Activated T-helper 2 cell treated with anti-CD3 and anti-CD28 coated beads, Interferon-gamma antibody, Interleukin-2, Interleukin-4, amounts not matched to agents 10 μg/mL and 5 μg/mL and 100 μg/mL, durations not matched to agents 14 hours and 24 hours and 36 hours (primary cell): ENCODE results near the gene SKP1. TPM values are rescaled to one million over a fixed set of nuclear protein-coding genes. Genes with fewer than 3 reads are reported as not detected.

Source experiments
- DNase-seq: peaks from one replicate; pipeline ENCODE4 v3.0.0; 2021; ENCODE audit warnings: low spot score
- H3K27ac Mint-ChIP-seq: one replicate; pipeline ENCODE4 v1.8.0; 2021; ENCODE audit warnings: mixed read lengths
- H3K27me3 Mint-ChIP-seq: one replicate; pipeline ENCODE4 v1.8.0; 2021; ENCODE audit warnings: low read depth, mixed read lengths
- H3K36me3 Mint-ChIP-seq: one replicate; pipeline ENCODE4 v1.8.0; 2021; ENCODE audit warnings: low read depth, mixed read lengths
- H3K4me1 Mint-ChIP-seq: one replicate; pipeline ENCODE4 v1.8.0; 2021; ENCODE audit warnings: low read depth, mixed read lengths
- H3K4me3 Mint-ChIP-seq: one replicate; pipeline ENCODE4 v1.8.0; 2021; ENCODE audit warnings: low read depth, mild to moderate bottlenecking, moderate library complexity, mixed read lengths
- H3K9me3 Mint-ChIP-seq: one replicate; pipeline ENCODE4 v1.8.0; 2021; ENCODE audit warnings: mixed read lengths
- intact Hi-C: fragments of 100-400 bp; cut with micrococcal nuclease; formaldehyde crosslinking; loops from one replicate; pipeline ENCODE4 v1.15.1; 2023
- total RNA-seq: library from RNA; stranded (reverse); gene quantifications from 2 replicates; pipeline ENCODE4 v1.2.3, GENCODE V29; 2022

SKP1 gene
- total RNA-seq, 1 donor from 2014 or later = 254 TPM

DNA sequence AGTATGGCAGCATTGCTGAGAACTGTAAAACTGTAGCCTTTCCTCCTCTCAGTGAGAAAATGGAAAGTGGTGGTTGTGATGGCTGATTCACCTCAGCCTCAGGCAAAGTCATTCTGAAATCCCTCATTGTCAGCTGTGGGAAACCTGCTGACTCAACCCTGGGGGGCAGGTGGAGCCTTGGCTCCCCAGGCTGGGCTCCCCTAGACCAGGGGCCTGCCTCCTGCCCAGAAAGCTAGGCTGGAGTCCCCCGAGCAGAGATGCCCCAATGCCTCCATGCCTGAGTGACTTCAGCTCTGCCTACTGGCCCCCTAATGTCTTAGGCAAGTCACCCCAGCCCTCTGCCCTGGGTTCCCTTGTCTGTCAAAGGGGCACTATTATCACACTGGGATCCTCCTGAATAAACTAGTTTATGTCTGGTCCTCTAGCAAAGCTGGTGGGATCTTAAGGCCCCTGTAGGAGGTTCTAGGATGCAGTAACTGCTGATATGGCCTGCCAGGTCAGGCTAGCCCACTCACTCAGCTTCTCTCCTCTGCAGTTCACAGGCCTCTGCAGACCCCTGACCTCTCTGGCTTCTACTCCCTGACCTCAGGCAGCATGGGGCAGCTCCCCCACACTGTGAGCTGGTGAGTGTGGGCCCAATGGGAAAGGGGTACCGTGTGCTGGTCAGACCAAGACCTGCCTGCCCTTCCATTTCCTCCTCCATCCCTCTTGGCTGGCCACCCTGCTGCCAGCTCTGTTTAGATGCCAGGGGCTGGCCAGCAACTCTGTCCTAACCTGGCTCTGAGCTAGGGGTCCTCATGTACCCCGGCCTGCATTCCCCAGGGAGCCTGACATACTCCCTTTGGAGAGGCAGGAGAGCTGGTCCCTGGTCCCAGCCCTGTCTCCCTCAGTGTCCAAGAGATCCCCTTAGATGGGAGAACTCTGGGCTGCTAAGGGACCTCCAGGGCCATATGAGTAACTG lies 38.1 kb downstream of the SKP1 start:
- Mint-ChIP-seq H3K27me3 (peaks cover 10% of the 10 kb centered on the region), H3K9me3 (no peaks in the 10 kb centered on the region), H3K36me3 (peaks cover 62% of the 10 kb centered on the region), H3K4me3 (no peak overlapping the region), H3K27ac (peak overlapping the region; percentile 38), H3K4me1 (peaks cover 53% of the 10 kb centered on the region)
- intact Hi-C loops = loop anchor here (1.0 to 2.0 kb wide), 2 partner anchors 26 to 38 kb away; no protein-coding TSS in a partner anchor
- peak; percentile 45 for DNase-seq

DNA sequence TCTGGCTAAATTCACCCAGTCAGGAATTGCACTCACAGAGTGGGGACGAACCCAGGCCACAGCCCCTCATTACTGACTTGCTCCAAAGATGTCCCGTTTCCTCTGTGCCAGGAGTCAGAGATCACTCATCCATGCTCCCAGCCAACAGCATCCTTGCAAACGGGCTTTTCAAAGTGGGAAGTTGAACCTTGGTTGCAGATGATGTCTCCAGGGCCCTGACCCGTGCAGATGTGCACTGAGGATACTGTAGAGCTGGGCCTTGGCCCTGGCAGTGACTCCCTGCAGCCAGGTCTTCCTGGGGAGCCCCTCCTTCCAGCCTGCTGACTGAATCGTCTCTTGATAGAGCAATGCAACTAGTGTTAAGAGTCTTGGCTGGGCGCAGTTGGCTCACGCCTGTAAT lies 40.0 kb downstream of the SKP1 start:
- Mint-ChIP-seq H3K4me1 (peaks cover 65% of the 10 kb centered on the region), H3K9me3 (no peaks in the 10 kb centered on the region), H3K4me3 (no peak overlapping the region), H3K36me3 (peaks cover 65% of the 10 kb centered on the region), H3K27me3 (peaks cover 10% of the 10 kb centered on the region), H3K27ac (no peak overlapping the region)
- intact Hi-C loops = no loop called here
- DNase-seq = no peak

DNA sequence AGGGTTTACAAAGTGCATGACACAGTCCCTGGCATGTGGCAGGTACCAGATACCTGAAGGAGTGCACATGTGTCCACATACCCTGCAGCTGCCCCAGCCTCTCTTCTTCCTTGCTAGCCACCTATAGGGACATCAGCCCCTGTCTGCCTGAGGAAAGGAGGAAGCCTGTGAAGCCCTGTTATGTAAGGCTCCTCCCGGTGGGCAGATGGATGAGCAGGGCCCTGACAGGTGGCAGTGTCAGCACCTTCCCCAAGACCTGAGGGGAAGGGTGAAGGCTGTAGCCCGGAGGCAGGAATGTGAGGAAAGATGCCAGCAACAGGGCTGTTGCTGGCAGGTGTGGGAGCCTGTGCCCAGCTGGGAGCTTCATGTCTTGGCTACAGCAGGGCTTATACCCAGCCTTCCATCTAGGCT lies 40.5 kb downstream of the SKP1 start:
- Mint-ChIP-seq H3K27me3 (peaks cover 10% of the 10 kb centered on the region), H3K36me3 (peaks cover 64% of the 10 kb centered on the region), H3K9me3 (no peaks in the 10 kb centered on the region), H3K4me3 (no peak overlapping the region), H3K4me1 (peaks cover 66% of the 10 kb centered on the region), H3K27ac (no peak overlapping the region)
- intact Hi-C loops = no loop called here
- DNase-seq = no peak

DNA sequence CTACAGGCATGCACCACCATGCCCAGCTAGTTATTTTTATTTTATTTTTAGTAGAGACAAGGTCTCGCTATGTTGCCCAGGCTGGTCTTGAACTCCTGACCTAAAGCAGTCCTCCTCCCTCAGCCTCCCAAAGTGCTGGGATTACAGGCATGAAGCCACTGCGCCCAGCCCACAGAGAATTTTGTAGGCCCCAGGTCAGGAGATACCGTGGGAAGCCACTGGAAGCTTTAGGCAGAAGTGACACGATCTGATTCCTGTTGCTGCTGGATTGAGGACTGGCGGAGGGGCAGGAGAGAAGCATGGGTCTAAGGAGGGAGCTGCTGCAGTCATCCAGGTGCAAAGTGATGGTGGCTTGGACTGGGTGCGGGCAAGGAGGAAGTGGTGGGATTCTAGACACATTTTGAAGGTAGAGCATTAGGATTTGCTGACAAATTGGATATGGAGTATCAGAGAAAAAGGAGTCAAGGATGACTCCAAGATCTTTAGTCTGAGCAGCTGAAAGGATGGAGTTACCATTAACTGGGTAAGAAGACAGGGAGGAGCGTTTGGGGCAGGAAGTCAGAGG lies 41.6 kb downstream of the SKP1 start:
- Mint-ChIP-seq H3K27ac (no peak overlapping the region), H3K36me3 (peaks cover 56% of the 10 kb centered on the region), H3K27me3 (peaks cover 10% of the 10 kb centered on the region), H3K4me1 (peaks cover 66% of the 10 kb centered on the region), H3K9me3 (no peaks in the 10 kb centered on the region), H3K4me3 (no peak overlapping the region)
- intact Hi-C loops = no loop called here
- no peak for DNase-seq

DNA sequence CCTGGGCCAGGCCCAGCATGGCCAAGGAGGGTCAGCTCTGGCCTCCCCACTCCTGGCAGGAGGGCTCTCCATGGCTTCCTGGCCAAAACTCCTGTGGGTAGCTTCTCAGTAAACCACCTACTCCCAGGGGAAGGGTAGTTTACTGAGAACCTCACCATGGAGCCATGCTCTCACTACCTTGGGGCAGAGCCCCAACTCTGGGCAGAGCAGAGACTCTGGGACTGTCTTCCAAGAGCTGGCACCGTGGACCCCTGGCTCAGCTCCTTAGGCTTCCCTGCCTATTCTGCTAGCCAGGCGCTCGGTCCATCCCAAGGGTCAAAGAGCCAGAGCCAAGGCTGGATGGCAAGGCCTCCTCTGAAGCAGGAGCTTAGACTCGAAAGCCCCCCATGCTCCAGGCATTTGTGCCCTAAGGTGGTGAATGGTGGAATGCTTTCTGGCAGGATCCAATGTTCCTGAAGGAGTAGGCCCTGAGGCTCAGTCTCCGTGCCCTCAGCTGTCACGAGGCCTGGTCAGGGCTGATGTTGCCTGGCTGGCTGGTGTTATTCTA lies 42.7 kb downstream of the SKP1 start:
- H3K27ac Mint-ChIP-seq = no peak overlapping the region
- H3K27me3 Mint-ChIP-seq = peaks cover 10% of the 10 kb centered on the region
- H3K9me3 Mint-ChIP-seq = no peaks in the 10 kb centered on the region
- peaks cover 68% of the 10 kb centered on the region for H3K4me1 Mint-ChIP-seq
- H3K36me3 Mint-ChIP-seq = peaks cover 56% of the 10 kb centered on the region
- intact Hi-C loops = loop anchor here (2.0 kb wide), 1 partner anchor 47 kb away; no protein-coding TSS in a partner anchor
- no peak overlapping the region for H3K4me3 Mint-ChIP-seq
- no peak for DNase-seq

DNA sequence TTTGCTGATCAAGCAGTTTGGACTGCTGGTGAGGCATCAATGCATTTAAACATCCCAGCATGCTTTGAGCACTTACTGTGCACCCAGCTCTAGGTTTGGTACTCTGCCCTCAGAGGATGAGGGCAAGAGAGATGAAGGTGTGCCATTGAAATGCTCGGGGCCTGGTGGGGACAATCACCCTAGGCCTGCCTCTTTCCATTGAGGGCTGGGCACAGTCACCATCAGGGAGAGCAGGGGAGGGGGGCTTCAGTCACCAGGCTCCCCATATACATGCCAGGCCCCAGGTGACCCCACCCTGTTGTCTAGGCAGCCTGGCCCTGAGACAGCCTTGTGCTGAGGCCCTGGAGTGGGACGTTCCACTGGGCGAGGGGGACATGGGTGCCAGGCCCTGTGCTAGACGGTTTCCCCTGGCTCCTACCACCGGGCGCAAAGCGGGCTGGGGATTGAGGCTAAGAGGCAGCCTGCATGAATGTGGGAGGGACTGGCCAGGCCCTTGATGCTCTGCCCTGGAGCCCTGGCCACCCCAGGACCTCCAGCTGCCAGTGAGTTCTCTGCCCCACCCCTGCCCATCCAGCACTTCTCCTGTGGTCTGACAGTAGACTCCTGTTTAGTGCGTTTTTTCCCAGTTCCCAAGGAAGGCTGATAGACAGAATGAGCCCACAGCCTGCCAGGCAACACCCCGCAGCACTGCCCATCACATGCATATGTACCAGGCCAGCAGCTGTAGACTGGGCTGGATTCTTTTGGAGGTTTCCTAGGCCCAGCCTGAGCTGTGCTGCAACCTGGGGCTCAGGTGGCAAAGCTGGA lies 43.4 kb downstream of the SKP1 start:
- no peaks in the 10 kb centered on the region for H3K9me3 Mint-ChIP-seq
- H3K27ac Mint-ChIP-seq = peak overlapping the region; percentile 55
- intact Hi-C loops = loop anchor here (2.0 kb wide), 1 partner anchor 47 kb away; no protein-coding TSS in a partner anchor
- H3K36me3 Mint-ChIP-seq = peaks cover 60% of the 10 kb centered on the region
- H3K4me3 Mint-ChIP-seq = no peak overlapping the region
- peaks cover 10% of the 10 kb centered on the region for H3K27me3 Mint-ChIP-seq
- DNase-seq = no peak
- peaks cover 64% of the 10 kb centered on the region for H3K4me1 Mint-ChIP-seq

DNA sequence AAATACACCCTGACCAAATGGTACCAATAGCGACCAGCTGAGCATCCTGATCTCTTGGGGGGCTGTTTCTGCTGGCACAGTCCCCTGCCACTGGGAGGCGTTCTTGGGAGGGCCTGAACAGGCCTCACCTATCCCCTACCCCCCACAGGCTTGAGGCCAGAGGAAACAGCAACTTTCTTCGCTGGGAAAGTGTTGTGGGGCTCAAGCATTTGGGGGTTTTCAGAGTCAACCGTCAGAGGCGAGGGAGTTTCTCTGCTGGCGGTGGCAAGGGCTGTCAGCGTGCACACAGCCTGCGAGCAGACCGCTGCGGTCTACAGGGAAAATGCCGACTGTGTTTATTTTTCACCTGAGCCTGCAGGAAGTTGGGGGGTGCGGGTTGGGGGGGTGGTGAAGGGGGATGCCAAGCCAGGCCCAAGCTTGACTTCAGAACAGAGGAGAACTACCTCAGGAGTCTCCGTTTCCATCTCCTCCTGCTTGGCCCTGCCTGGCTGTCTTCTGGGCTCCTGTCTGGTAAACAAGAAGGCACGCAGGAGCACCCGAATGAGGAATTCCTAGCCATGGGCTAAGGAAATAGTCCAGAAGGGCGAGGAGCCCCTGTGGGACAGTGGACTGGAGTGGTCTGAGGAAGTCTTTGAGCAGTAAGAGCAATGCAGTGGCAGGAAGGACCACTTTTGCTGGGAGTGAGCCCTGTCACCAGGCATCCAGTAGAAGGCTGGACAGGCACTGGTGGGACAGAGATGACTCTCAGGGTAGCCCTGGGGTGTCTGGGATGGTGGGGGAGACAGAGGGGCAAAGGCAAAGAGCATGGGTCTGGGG lies 44.2 kb downstream of the SKP1 start:
- Mint-ChIP-seq H3K36me3 (peaks cover 62% of the 10 kb centered on the region), H3K27ac (peak overlapping the region; percentile 55), H3K4me3 (peak overlapping the region; percentile 27), H3K27me3 (peaks cover 14% of the 10 kb centered on the region), H3K4me1 (peaks cover 62% of the 10 kb centered on the region), H3K9me3 (no peaks in the 10 kb centered on the region)
- intact Hi-C loops = loop anchor here (2.0 kb wide), 1 partner anchor 46 kb away; no protein-coding TSS in a partner anchor
- DNase-seq = peak; percentile 53

DNA sequence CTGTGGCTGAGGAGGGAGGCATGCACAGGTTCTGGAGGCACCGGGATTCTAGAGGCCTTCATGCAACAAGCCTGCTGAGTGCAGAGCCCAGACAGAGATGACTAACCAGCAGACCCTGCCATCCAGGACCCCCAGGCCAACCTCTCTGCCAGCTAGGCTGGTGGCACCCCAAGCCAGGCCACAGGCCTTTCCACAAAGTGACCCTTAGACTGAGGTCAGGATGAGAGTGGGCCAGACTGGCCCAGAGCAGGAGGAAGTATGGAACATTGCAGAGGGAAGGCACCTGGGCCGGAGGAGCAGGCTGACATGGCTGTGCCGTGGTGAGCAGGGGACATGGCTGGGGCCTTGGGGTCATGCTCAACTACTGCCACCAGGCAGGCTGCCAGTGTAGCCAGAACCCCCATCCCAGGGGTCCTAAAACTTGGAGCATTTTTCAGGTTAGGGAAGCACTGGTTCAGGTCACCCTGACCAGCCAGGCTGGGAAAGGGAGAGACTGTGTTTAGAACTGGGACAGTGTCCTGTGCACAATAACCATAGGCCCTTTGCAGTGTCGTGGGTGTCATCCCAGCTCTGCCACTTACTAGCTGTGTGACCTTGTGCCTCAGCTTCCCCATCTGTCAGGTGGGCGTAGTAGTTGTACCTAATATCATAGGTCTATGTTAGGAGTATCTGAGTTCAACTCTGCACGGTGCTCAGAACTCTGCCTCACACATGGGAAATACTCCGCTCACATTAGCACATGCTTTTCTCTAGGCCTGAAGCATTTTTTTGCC lies 45.0 kb downstream of the SKP1 start:
- peaks cover 63% of the 10 kb centered on the region for H3K36me3 Mint-ChIP-seq
- no peak for DNase-seq
- intact Hi-C loops = loop anchor here (2.0 kb wide), 1 partner anchor 45 kb away; no protein-coding TSS in a partner anchor

DNA sequence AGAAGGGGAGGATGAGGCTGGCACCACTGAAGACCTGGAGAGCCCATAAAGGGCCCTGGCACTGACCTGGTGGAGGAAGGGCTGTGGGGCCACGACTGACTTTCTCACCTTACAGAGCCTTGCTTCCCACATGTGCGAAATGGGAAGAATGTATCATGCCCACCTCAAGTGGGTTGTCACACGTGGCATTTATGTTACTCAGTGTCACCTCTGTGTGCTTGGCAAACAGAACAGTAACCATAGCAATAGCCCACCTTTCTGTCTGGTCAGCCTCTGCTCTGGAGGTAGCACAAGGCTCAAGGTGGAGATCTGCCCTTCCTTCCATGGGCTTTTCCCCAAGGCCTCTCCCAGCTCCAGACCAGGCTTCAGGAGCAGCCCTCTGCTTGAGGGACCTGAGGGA lies 45.6 kb downstream of the SKP1 start:
- Mint-ChIP-seq H3K9me3 (no peaks in the 10 kb centered on the region), H3K4me3 (no peak overlapping the region), H3K36me3 (peaks cover 58% of the 10 kb centered on the region), H3K27me3 (peaks cover 16% of the 10 kb centered on the region), H3K4me1 (peaks cover 55% of the 10 kb centered on the region), H3K27ac (peak overlapping the region; percentile 79)
- intact Hi-C loops = no loop called here
- DNase-seq = no peak

More for the DNA sequence above, 45.0 kb downstream of the SKP1 start:
- Mint-ChIP-seq H3K9me3 (no peaks in the 10 kb centered on the region), H3K27ac (peak overlapping the region; percentile 79), H3K27me3 (peaks cover 16% of the 10 kb centered on the region), H3K4me1 (peaks cover 58% of the 10 kb centered on the region), H3K4me3 (peak overlapping the region; percentile 27)

DNA sequence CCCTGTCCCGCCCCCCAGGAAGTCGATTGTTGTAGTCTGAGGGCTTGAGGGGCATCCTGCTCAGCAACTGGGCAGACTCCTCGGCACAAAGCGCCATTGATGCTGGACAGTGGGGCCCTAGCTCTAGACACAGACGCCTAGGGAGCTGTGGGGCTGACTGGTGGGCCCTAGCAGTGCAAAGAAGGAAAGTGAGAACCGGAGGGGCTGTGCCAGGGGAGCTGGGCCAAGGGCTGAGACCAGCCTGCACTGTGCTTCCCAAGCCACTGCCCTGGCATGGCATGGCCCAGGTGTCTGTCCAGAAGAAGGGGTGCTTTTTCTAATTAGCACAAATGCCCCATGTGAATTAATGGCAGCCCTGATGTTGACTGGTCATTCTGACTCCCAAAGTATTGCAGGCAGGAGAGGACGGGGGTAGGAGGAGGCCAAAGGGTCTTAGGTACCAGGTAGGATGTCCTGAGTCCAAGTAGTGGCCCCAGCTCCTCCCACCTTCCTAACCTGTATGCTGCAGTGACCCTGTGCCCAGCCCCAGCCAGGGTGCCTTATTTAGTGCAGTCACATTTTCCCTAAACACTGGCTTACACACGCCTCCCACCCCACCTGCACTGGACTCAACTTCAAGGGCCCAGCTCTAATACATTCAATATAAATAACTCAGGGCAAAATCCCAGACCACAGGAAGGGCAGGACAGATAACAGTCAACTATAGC lies 46.4 kb downstream of the SKP1 start:
- Mint-ChIP-seq H3K27me3 (peaks cover 10% of the 10 kb centered on the region), H3K4me1 (peaks cover 49% of the 10 kb centered on the region), H3K27ac (peak overlapping the region; percentile 31), H3K9me3 (no peaks in the 10 kb centered on the region), H3K4me3 (no peak overlapping the region), H3K36me3 (peaks cover 50% of the 10 kb centered on the region)
- DNase-seq = no peak
- intact Hi-C loops = no loop called here
